ENCODE results near the gene PCDHGC5.

The PCDHGC5 gene

GRCh38 chr5:141534492-141535213 is 45.8 kb downstream of the PCDHGC5 start:
- DNase-seq = no peak

Data from suppressor macrophage treated with lipopolysaccharide for 1 hour (primary cell).